HepG2 (cell line): ENCODE measurements around the gene LDB3. TPM values are rescaled to one million over a fixed set of nuclear protein-coding genes. Genes with fewer than 3 reads are reported as not detected.

Source experiments
- ATAC-seq: fragments of 200-7000 bp; cut with Tn5 transposase; 3 replicates; pipeline ENCODE4 v1.9.1; 2020; ENCODE audit warnings: mild to moderate bottlenecking, moderate library complexity
- BruUV-seq: library from RNA; stranded (reverse); fragments of 400-500 nt; replicated peaks from 2 replicates; lab custom pipeline; 2021; lab: Mats Ljungman, UMichigan
- CTCF ChIA-PET: fragments of 300-600 bp; formaldehyde crosslinking; extraction: SDS; loops from one replicate; lab custom pipeline; 2021; ENCODE audit warnings: low total read pairs, inconsistent platforms, low intra/inter-chr PET ratio; lab: Yijun Ruan, JAX
- POLR2A ChIA-PET: fragments of 350-600 bp; sonication (Branson Sonifier 250); formaldehyde crosslinking; loops from one replicate; lab custom pipeline; 2020; ENCODE audit warnings: antibody characterized with exemption, inconsistent platforms; lab: Yijun Ruan, JAX
- DNase-seq: peaks from one replicate; pipeline ENCODE4 v3.0.0-alpha.2; 2015; ENCODE audit warnings: low spot score
- FAIRE-seq: peaks from 3 replicates; lab custom pipeline; 2011; peaks lifted over from hg19 to GRCh38; lab: Jason Lieb, UNC
- H2AFZ ChIP-seq: one replicate; pipeline ENCODE4 v1.6.1; 2011; ENCODE audit warnings: low read length, inconsistent platforms
- H3K27ac ChIP-seq: fragments of 300-600 bp; 3 replicates; pipeline ENCODE4 v1.8.0; 2011; ENCODE audit warnings: mixed run types, mild to moderate bottlenecking, mixed read lengths, low read length, inconsistent platforms; ENCODE audit not compliant: insufficient read depth; ENCODE audit errors: extremely low read length
- H3K27me3 ChIP-seq, 2 experiments: fragments of 200-600 bp in 1 of 2; 2 replicates in 1 of 2; 3 replicates in 1 of 2; pipeline versions ENCODE4 v1.6.0 to v1.8.0; 2011; ENCODE audit warnings: low read length in 2 of 2, mild to moderate bottlenecking in 2 of 2, moderate library complexity in 2 of 2, inconsistent platforms in 1 of 2; ENCODE audit not compliant: insufficient read depth in 2 of 2, control insufficient read depth in 1 of 2
- H3K36me3 ChIP-seq, 2 experiments: fragments of 200-600 bp in 1 of 2; replicated peaks in 1 of 2; 2 replicates in 1 of 2; 3 replicates in 1 of 2; pipeline versions ENCODE4 v1.5.1 to v1.8.0; 2011; ENCODE audit warnings: low read length in 2 of 2, inconsistent platforms in 1 of 2; ENCODE audit not compliant: insufficient read depth in 2 of 2, control insufficient read depth in 1 of 2
- H3K4me1 ChIP-seq: 2 replicates; pipeline ENCODE4 v1.5.1; 2012; ENCODE audit warnings: low read length, inconsistent platforms; ENCODE audit not compliant: insufficient read depth
- H3K4me2 ChIP-seq: 2 replicates; pipeline ENCODE4 v1.6.0; 2011; ENCODE audit warnings: low read depth, low read length, inconsistent platforms
- H3K4me3 ChIP-seq, 3 experiments: fragments of 200-600 bp in 1 of 3; sonication (generic), shearing (Covaris generic) in 1 of 3; replicated peaks in 1 of 3; 2 replicates each; pipeline ENCODE4 v1.5.1; 2011 to 2016; ENCODE audit warnings: low read length in 3 of 3, inconsistent platforms in 2 of 3, low read depth in 2 of 3, mild to moderate bottlenecking in 2 of 3, control low read depth in 1 of 3, mixed read lengths in 1 of 3; ENCODE audit not compliant: insufficient read depth in 1 of 3
- H3K79me2 ChIP-seq: one replicate; pipeline ENCODE4 v1.6.1; 2011; ENCODE audit warnings: low read length, inconsistent platforms; ENCODE audit not compliant: insufficient read depth
- H3K9ac ChIP-seq: 2 replicates; pipeline ENCODE4 v1.6.0; 2011; ENCODE audit warnings: mild to moderate bottlenecking, low read depth, low read length, inconsistent platforms; ENCODE audit not compliant: insufficient read depth
- H3K9me3 ChIP-seq: 2 replicates; pipeline ENCODE4 v1.5.1; 2012; ENCODE audit warnings: mild to moderate bottlenecking, low read length
- H4K20me1 ChIP-seq: 2 replicates; pipeline ENCODE4 v1.6.0; 2011; ENCODE audit warnings: inconsistent platforms, mild to moderate bottlenecking, low read length, moderate library complexity; ENCODE audit not compliant: insufficient read depth
- DMAP1 ChIP-seq: IDR thresholded peaks from 2 replicates; pipeline ENCODE4 v1.6.1; 2016
- ELF4 ChIP-seq: sonication (generic); formaldehyde crosslinking; IDR thresholded peaks from 2 replicates; pipeline ENCODE4 v1.5.0; 2020; ENCODE audit warnings: missing genetic modification reagents, mild to moderate bottlenecking, moderate library complexity, borderline replicate concordance
- HNF4A ChIP-seq: sonication (generic); formaldehyde crosslinking; IDR thresholded peaks from 2 replicates; pipeline ENCODE4 v1.4.0; 2020; ENCODE audit warnings: missing genetic modification reagents
- NCOR1 ChIP-seq: fragments of 200-600 bp; sonication (generic); IDR thresholded peaks from 2 replicates; pipeline ENCODE4 v1.7.0; 2017; ENCODE audit warnings: antibody characterized with exemption, low read length, borderline replicate concordance
- PHB2 ChIP-seq: fragments of 450-650 bp; IDR thresholded peaks from 2 replicates; pipeline ENCODE4 v1.6.1; 2018; ENCODE audit not compliant: partially characterized antibody
- PRDM10 ChIP-seq: sonication (generic); formaldehyde crosslinking; IDR thresholded peaks from 2 replicates; pipeline ENCODE4 v1.4.0; 2020; ENCODE audit warnings: low read depth, missing genetic modification reagents
- PRMT3 ChIP-seq: sonication (generic); formaldehyde crosslinking; IDR thresholded peaks from 2 replicates; pipeline ENCODE4 v1.8.1; 2022; ENCODE audit warnings: low read depth, mild to moderate bottlenecking, moderate library complexity, missing genetic modification reagents, borderline replicate concordance
- TBX3 ChIP-seq: fragments of 450-650 bp; IDR thresholded peaks from 2 replicates; pipeline ENCODE4 v1.6.1; 2017; ENCODE audit warnings: antibody characterized with exemption, mild to moderate bottlenecking, inconsistent platforms, borderline replicate concordance
- ZBTB4 ChIP-seq: sonication (generic); formaldehyde crosslinking; IDR thresholded peaks from 2 replicates; pipeline ENCODE4 v1.4.0; 2020; ENCODE audit warnings: missing genetic modification reagents, mild to moderate bottlenecking, borderline replicate concordance
- ZIK1 ChIP-seq: sonication (generic); formaldehyde crosslinking; IDR thresholded peaks from 2 replicates; pipeline ENCODE4 v1.5.0; 2020; ENCODE audit warnings: mild to moderate bottlenecking, low read depth, missing genetic modification reagents, borderline replicate concordance
- ZNF343 ChIP-seq: sonication (generic); formaldehyde crosslinking; IDR thresholded peaks from 2 replicates; pipeline ENCODE4 v1.4.0; 2020; ENCODE audit warnings: mild to moderate bottlenecking, missing genetic modification reagents
- ZNF350 ChIP-seq: sonication (generic); formaldehyde crosslinking; IDR thresholded peaks from 2 replicates; pipeline ENCODE4 v1.4.0; 2020; ENCODE audit warnings: mild to moderate bottlenecking, low read depth, missing genetic modification reagents, borderline replicate concordance
- ZNF546 ChIP-seq: sonication (generic); formaldehyde crosslinking; conservative IDR thresholded peaks from 2 replicates; pipeline ENCODE4 v1.8.1; 2023; ENCODE audit warnings: mild to moderate bottlenecking, missing genetic modification reagents
- ZNF660 ChIP-seq: sonication (generic); formaldehyde crosslinking; IDR thresholded peaks from 2 replicates; pipeline ENCODE4 v1.5.1; 2020; ENCODE audit warnings: mild to moderate bottlenecking, low read depth, missing genetic modification reagents, borderline replicate concordance
- ZNF784 ChIP-seq: sonication (generic); formaldehyde crosslinking; IDR thresholded peaks from 2 replicates; pipeline ENCODE4 v1.5.1; 2020; ENCODE audit warnings: missing genetic modification reagents, mild to moderate bottlenecking, borderline replicate concordance
- WGBS: methylation state at CpG from one replicate; pipeline ENCODE4 v1.1.6; 2017; ENCODE audit warnings: low lambda C conversion rate; 5-methylcytosine and 5-hydroxymethylcytosine counted together
- in situ Hi-C: cut with HindIII; loops from 2 replicates; pipeline ENCODE4 v1.10.0; 2017; ENCODE audit warnings: low pct_unique_long_range_greater_than_20kb; ENCODE audit not compliant: extremely low pct_ligation_motif_present
- intact Hi-C: fragments of 100-400 bp; cut with micrococcal nuclease; formaldehyde crosslinking; loops from one replicate; pipeline ENCODE4 v1.10.0; 2022; ENCODE audit not compliant: unreplicated experiment
- polyA plus RNA-seq, 8 experiments: library from polyadenylated mRNA; depleted of rRNA in 3 of 8; stranded (reverse) in 7 of 8; unstranded in 1 of 8; fragments of >200 nt; fragmentation: Illumina TruSeq in 4 of 8; extraction: Trizol in 4 of 8; gene quantifications; 2 replicates each; pipeline versions ENCODE4 v1.2.1 to v1.2.3, GENCODE V29; 2011 to 2016; ENCODE audit warnings: low read depth in 4 of 8, missing spikeins in 1 of 8, mixed read lengths in 1 of 8; ENCODE audit not compliant: insufficient read depth in 1 of 8
- total RNA-seq, 5 experiments: library from RNA; depleted of rRNA; stranded (reverse); fragments of >200 nt; fragmentation: Illumina TruSeq; extraction: Trizol; gene quantifications; 2 replicates each; pipeline ENCODE4 v1.2.3, GENCODE V29; 2016; ENCODE audit warnings: low read depth in 1 of 5

The LDB3 gene
- total and polyA plus RNA-seq, 2 of the 13 experiments (the other 11 are each of a cell fraction or from before 2014, with no cell fraction given): not detected

- no peak overlapping the region for H3K27ac ChIP-seq
- H3K9ac ChIP-seq: no peak overlapping the region
- no TSS peak for BruUV-seq
- H3K4me3 ChIP-seq: no peak overlapping the region
- no peaks in the 10 kb centered on the region for H4K20me1 ChIP-seq
- H3K79me2 ChIP-seq: no peaks in the 10 kb centered on the region
- CTCF ChIA-PET: no interaction called here
- H3K36me3 ChIP-seq: no peaks in the 10 kb centered on the region
- POLR2A ChIA-PET: no interaction called here
- 80% methylated on average over 12 of the region's 14 CpGs for WGBS
- H2AFZ ChIP-seq: no peak overlapping the region
- H3K27me3 ChIP-seq: peaks cover 15 to 50% of the 10 kb centered on the region in 2 experiments; a peak in 4 of 5 replicates
- no peak overlapping the region for H3K4me2 ChIP-seq
- FAIRE-seq: no peak
- intact Hi-C loops (loop anchor here (5.0 kb wide), 1 partner anchor 89 kb away; no protein-coding TSS in a partner anchor), in situ Hi-C loops (no loop called here)
- no peak for DNase-seq
- no peaks in the 10 kb centered on the region for H3K9me3 ChIP-seq
- no peak for ATAC-seq
- no peaks in the 10 kb centered on the region for H3K4me1 ChIP-seq
- TF ChIP-seq PHB2 (no peak), PRMT3 (CRISPR knock-in tag) (no peak), PRDM10 (CRISPR knock-in tag) (no peak), ZIK1 (CRISPR knock-in tag) (no peak), ELF4 (no peak), ZBTB4 (CRISPR knock-in tag) (no peak), TBX3 (no peak), DMAP1 (CRISPR knock-in tag) (no peak), ZNF343 (CRISPR knock-in tag) (no peak), HNF4A (no peak), ZNF784 (no peak), ZNF660 (CRISPR knock-in tag) (no peak), NCOR1 (no peak), ZNF546 (CRISPR knock-in tag) (no peak), ZNF350 (CRISPR knock-in tag) (no peak)
Observed at GRCh38 chr10:86681047-86681446, 12.7 kb downstream of the LDB3 start.
